ENCODE measurements around the gene TOM1L1.

TOM1L1 gene

DNA sequence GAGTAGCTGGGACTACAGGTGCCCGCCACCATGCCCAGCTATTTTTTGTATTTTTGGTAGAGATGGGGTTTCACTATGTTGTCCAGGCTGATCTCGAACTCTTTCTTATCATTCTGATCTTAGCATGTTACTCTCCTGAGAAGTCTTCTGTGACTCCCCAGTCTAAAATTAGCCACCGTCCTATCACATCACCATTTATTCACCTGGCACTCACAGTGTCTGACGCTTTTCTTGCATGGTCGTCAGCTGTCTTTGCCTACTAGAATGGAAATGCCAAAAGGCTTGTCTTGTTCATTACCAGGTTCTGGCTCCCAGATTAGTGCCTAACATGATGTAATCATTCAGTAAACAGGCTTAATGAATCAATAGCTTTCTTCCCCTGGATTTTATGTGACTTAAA, 23.8 kb downstream of the TOM1L1 start:
- peaks cover 3% of the 10 kb centered on the region for H3K4me1 Mint-ChIP-seq
- H3K4me3 Mint-ChIP-seq = no peak overlapping the region
- peaks cover 27% of the 10 kb centered on the region for H3K36me3 Mint-ChIP-seq (ENCODE audit: low read depth)
- no peaks in the 10 kb centered on the region for H3K27me3 Mint-ChIP-seq (ENCODE audit: low read depth)
- no peak overlapping the region for H3K27ac Mint-ChIP-seq
- no peaks in the 10 kb centered on the region for H3K9me3 Mint-ChIP-seq
- TF ChIP-seq, protein P1, sequence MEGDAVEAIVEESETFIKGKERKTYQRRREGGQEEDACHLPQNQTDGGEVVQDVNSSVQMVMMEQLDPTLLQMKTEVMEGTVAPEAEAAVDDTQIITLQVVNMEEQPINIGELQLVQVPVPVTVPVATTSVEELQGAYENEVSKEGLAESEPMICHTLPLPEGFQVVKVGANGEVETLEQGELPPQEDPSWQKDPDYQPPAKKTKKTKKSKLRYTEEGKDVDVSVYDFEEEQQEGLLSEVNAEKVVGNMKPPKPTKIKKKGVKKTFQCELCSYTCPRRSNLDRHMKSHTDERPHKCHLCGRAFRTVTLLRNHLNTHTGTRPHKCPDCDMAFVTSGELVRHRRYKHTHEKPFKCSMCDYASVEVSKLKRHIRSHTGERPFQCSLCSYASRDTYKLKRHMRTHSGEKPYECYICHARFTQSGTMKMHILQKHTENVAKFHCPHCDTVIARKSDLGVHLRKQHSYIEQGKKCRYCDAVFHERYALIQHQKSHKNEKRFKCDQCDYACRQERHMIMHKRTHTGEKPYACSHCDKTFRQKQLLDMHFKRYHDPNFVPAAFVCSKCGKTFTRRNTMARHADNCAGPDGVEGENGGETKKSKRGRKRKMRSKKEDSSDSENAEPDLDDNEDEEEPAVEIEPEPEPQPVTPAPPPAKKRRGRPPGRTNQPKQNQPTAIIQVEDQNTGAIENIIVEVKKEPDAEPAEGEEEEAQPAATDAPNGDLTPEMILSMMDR (IDR thresholded peaks at IDR 0.05; ENCODE audit: unreplicated experiment in 3 of 3) = no peak

DNA sequence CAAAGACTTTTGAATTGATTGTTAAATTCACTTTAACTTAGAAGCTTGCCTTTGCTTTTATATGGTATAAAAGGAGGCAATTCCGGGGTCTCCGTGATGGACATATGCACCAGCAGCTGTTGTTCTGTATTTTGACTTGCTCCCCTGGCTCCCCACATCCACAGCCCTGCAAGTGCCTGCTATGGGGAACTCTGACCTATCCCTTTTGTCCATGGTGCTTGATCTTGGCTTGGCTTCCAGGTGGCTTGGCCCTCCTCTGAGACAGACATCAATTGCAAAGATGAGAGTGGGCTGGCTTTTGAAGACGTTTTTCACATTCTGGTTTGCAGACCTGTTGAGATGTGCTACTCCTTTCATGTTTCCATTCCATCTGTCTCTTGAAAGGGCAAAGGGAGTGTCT, 26.9 kb downstream of the TOM1L1 start:
- no peaks in the 10 kb centered on the region for H3K27me3 Mint-ChIP-seq (ENCODE audit: low read depth)
- no peaks in the 10 kb centered on the region for H3K4me1 Mint-ChIP-seq
- no peaks in the 10 kb centered on the region for H3K9me3 Mint-ChIP-seq
- no peak overlapping the region for H3K4me3 Mint-ChIP-seq
- H3K36me3 Mint-ChIP-seq (ENCODE audit: low read depth) = peaks cover 33% of the 10 kb centered on the region
- H3K27ac Mint-ChIP-seq = no peak overlapping the region
- TF ChIP-seq, protein P1 (IDR thresholded peaks at IDR 0.05; ENCODE audit: unreplicated experiment in 3 of 3) = no peak

DNA sequence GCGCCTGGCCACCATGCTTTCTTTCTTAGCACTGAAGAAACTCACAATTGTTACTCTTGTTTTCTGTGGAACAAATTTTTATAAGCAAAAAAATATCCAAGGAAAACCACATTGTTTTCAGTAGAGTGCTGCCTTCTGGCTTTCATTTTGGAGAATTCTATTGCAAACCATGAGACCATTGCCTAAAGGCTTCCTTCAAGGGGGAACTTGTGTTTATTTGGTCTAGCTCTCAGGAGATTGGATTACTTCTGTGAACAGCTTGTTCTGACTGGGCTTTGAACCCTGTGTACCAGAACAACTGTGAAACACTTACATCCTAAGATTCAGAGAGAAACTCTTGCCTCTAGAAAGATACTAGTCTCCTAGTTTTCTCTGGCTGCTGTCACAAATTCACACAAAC, 32.1 kb downstream of the TOM1L1 start:
- TF ChIP-seq, protein P1 (IDR thresholded peaks at IDR 0.05; ENCODE audit: unreplicated experiment in 3 of 3) = no peak
- H3K27me3 Mint-ChIP-seq (ENCODE audit: low read depth) = no peaks in the 10 kb centered on the region
- no peak overlapping the region for H3K4me3 Mint-ChIP-seq
- H3K36me3 Mint-ChIP-seq (ENCODE audit: low read depth) = peaks cover 36% of the 10 kb centered on the region
- H3K4me1 Mint-ChIP-seq = no peaks in the 10 kb centered on the region
- no peak overlapping the region for H3K27ac Mint-ChIP-seq
- no peaks in the 10 kb centered on the region for H3K9me3 Mint-ChIP-seq

DNA sequence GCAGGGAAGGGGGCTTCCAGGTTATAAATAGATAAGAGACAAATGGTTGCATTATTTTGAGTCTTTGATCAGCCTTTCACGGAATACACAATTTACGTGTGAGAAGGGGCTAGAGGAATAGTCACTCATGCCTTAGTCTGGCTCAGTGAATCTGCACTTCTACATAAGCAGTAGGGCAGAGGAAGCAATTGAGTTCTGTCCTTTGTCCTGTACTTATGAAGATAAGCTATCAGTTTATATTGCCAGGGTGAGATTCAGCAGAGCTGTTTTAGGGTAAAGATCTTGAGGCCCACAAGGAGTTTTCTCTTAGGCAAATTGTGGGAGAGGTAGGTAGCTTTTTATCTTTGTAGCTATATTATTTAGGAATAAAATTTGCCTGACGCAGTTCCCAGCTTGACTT, 33.3 kb downstream of the TOM1L1 start:
- no peak overlapping the region for H3K27ac Mint-ChIP-seq
- no peaks in the 10 kb centered on the region for H3K27me3 Mint-ChIP-seq (ENCODE audit: low read depth)
- no peaks in the 10 kb centered on the region for H3K9me3 Mint-ChIP-seq
- H3K4me3 Mint-ChIP-seq = no peak overlapping the region
- no peaks in the 10 kb centered on the region for H3K4me1 Mint-ChIP-seq
- peaks cover 33% of the 10 kb centered on the region for H3K36me3 Mint-ChIP-seq (ENCODE audit: low read depth)
- TF ChIP-seq, protein P1 (IDR thresholded peaks at IDR 0.05; ENCODE audit: unreplicated experiment in 3 of 3) = no peak

DNA sequence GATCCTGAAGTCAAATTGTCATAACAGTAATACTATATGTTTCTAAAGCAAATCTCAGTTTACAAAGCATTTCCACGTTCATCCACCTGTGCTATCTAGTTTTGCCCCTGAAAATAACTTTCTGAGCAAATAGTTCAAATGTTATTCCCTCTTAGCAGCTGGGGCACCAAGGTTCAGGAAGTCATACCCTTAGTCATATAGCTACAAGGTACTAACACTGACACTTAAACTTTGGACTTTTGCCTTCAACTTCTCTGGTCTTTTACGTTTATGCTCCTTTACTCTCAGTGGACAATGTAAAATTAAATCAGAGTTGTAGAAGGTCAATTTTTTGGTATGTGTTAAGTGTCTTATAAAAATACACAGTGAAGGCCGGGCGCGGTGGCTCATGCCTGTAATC, 34.8 kb downstream of the TOM1L1 start:
- Mint-ChIP-seq H3K4me1 (no peaks in the 10 kb centered on the region), H3K27me3 (ENCODE audit: low read depth) (no peaks in the 10 kb centered on the region), H3K36me3 (ENCODE audit: low read depth) (peaks cover 33% of the 10 kb centered on the region), H3K4me3 (no peak overlapping the region), H3K9me3 (no peaks in the 10 kb centered on the region), H3K27ac (no peak overlapping the region)
- TF ChIP-seq, protein P1 (IDR thresholded peaks at IDR 0.05; ENCODE audit: unreplicated experiment in 3 of 3) = no peak

DNA sequence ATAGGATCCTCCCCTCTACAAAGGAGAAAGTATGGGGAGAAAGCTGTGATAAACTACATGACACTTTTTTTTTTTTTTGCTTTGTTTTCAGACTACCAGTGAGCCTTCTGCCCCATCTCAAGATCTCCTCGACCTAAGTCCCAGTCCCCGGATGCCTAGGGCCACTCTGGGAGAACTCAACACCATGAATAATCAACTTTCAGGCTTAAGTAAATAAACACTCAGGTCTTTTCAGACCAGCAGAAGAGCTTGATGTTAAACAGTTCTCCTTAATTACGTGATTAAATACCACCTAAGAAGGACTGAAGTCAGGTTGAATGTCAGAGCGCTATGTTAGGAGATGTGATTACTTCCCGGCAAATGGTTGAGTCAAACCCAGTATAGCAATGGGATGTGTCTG, 36.4 kb downstream of the TOM1L1 start:
- TF ChIP-seq, protein P1 (IDR thresholded peaks at IDR 0.05; ENCODE audit: unreplicated experiment in 3 of 3) = no peak
- Mint-ChIP-seq H3K27ac (no peak overlapping the region), H3K4me1 (no peaks in the 10 kb centered on the region), H3K27me3 (ENCODE audit: low read depth) (no peaks in the 10 kb centered on the region), H3K36me3 (ENCODE audit: low read depth) (peaks cover 30% of the 10 kb centered on the region), H3K4me3 (no peak overlapping the region), H3K9me3 (no peaks in the 10 kb centered on the region)
